Measurements from ENCODE around the gene ERC2.

The ERC2 gene

DNA sequence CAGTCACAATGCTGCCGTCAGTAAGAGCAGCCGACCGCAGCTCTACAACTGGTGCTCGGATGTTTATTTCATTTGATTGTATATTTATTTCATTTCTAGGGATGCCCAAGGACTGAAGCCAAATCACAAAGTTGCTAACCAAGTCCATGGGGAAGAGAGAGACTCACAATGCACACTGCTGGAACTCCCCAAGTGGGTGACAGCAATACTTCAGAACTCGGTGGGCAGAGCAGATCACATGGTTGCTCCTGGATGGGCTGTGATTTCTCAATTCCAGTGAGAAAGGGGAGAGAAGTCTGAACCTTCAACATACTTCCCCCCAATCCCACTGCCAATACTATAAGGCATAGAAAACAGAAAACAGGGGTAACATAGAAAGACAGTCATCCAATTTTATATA is 715.4 kb downstream of the ERC2 start:
- TF ChIP-seq, protein P1, sequence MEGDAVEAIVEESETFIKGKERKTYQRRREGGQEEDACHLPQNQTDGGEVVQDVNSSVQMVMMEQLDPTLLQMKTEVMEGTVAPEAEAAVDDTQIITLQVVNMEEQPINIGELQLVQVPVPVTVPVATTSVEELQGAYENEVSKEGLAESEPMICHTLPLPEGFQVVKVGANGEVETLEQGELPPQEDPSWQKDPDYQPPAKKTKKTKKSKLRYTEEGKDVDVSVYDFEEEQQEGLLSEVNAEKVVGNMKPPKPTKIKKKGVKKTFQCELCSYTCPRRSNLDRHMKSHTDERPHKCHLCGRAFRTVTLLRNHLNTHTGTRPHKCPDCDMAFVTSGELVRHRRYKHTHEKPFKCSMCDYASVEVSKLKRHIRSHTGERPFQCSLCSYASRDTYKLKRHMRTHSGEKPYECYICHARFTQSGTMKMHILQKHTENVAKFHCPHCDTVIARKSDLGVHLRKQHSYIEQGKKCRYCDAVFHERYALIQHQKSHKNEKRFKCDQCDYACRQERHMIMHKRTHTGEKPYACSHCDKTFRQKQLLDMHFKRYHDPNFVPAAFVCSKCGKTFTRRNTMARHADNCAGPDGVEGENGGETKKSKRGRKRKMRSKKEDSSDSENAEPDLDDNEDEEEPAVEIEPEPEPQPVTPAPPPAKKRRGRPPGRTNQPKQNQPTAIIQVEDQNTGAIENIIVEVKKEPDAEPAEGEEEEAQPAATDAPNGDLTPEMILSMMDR (IDR thresholded peaks at IDR 0.05; ENCODE audit: low read depth, low read length): no peak
- H3K4me3 ChIP-seq (ENCODE audit: low read depth, low read length): no peak overlapping the region

DNA sequence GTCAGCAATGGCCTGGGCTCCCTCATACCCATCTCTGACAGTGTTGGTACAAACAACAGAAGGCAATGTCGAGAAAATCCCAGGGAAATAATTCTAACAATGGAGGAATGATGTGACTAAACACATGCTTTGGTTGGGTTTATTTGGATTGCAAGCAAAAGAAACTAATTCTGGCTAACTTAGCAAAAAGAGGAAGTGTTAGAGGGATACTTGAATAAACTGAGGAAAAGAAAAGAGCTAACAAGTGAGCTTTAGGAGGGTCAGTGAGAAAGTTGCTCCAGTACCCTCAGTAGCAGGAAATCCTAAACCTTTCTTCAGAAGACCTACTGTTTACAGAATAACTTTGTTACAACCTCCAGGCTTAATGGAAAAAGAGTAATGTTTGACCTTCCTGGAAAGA is 716.5 kb downstream of the ERC2 start:
- TF ChIP-seq, protein P1 (IDR thresholded peaks at IDR 0.05; ENCODE audit: low read depth, low read length): no peak
- H3K4me3 ChIP-seq (ENCODE audit: low read depth, low read length): no peak overlapping the region

DNA sequence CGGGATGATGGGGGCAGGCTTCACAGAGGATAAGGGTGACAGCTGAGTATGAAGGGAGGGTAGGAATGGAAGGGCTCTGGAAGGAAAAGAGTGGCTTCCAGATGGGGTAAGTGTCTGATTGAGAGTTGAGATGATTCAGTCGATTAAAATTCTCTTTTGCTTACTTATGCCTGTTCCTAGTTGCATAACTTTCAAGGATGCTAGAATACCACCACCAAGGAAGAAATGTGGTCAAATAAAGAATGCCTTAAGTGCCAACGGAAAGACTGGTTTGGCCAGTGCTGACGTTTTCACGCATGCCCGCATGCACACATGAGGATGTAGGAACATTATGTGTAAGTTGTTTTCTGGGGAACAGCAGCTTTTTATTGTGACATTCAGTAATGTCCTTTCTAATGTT is 717.7 kb downstream of the ERC2 start:
- TF ChIP-seq, protein P1 (IDR thresholded peaks at IDR 0.05; ENCODE audit: low read depth, low read length): no peak

DNA sequence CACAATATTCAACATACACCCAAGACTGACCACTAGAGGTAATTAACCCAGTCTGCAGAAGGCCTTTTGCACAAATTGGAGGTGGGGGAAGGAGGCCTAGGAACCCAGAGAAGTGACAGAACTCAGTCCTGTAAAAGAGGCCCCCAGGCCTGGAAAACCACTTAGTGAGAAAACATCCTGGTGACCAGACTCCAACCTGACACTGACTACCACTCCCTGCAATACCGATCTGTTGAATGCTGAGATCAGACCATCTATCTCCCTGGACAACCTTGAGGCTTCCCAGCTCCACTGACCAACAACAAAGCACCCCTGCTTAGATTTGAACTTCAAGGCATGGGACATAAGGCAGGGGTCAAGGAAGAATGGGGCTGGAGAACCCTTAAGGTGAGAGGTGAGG is 719.2 kb downstream of the ERC2 start:
- TF ChIP-seq, protein P1 (IDR thresholded peaks at IDR 0.05; ENCODE audit: low read depth, low read length): no peak
- H3K4me3 ChIP-seq (ENCODE audit: low read depth, low read length): no peak overlapping the region

More for the DNA sequence above, 717.7 kb downstream of the ERC2 start:
- H3K4me3 ChIP-seq (ENCODE audit: low read depth, low read length): no peak overlapping the region

DNA sequence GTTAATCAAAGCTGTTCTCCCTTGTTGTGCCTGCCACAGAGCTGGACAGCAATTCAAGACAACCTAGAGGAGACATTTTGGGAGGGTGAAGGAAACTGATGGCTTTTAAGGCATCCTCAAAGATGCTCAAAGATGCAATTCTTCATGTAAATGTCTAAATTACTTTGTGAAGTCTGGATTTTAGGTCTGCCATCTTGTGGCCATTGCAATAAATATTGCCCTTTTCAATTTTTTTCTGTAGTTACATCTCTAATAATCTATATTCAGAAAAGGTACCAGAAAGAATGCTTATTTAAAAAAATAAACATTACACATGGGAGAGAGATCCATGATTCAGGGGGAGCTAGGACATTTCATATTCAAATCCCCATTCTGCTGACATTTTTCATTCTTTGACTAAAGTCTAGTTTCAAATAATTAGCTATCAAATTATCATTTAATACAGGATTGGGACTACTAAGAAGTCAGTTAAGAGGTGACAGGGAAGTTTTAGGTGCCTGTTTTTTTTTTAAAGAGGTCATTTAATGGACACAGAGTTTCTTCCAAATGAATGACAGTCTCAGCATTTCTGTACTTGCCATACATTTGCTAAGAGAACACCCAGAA is 721.4 kb downstream of the ERC2 start:
- no peak overlapping the region for H3K4me3 ChIP-seq (ENCODE audit: low read depth, low read length)
- TF ChIP-seq, protein P1 (IDR thresholded peaks at IDR 0.05; ENCODE audit: low read depth, low read length): no peak

DNA sequence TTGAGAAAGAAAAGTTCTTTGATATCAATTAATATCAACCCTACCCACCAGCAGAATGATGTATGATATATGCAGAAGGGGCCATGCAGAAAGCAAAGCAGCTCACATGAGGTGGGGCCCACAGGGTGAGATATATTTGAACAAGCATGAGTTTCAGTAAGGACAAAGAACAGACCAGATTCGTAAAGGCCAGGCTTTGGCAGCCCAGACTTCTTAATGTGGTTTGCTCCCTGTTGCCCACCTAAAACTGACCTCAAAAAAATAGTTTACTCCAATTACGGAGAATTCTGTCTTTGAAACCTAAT is 725.5 kb downstream of the ERC2 start:
- TF ChIP-seq, protein P1 (IDR thresholded peaks at IDR 0.05; ENCODE audit: low read depth, low read length): no peak
- no peak overlapping the region for H3K4me3 ChIP-seq (ENCODE audit: low read depth, low read length)

DNA sequence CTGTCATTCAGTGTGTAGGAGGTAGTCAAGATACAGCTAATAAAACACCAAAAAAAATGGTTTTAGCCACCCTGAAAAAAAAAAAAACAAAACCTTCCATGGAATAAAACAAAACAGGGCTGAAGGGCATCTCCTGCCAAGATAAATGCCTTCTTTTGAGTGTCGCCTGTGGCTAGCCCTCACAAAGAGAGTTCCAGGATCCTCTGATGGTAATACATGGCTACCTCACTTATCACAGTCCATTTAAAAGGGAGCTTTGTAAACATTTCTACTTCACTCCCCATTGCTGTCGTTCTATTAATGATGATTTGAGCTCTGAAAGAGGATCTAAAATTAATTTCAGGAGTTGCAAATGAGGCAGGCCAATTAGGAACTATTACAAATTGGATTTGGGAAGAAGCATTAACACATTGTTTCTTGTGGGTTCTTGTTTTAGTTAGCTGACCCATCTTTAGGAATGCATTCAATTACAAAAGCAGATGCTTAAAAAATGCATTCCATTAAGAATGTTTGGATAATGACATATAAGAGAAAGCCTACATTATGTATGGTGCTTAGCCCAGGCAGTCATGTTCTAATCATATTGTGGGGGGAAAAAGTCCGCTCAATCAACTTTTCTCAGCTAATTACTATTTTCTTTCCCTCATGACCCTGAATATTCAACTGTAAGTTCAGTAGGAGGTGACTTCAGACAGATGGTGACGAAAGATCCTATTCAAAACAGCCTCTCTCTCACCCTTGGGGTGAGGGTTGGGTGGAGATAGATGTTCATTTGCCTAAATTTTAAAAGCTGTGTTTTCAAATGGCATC is 726.0 kb downstream of the ERC2 start:
- H3K4me3 ChIP-seq (ENCODE audit: low read depth, low read length): no peak overlapping the region
- TF ChIP-seq, protein P1 (IDR thresholded peaks at IDR 0.05; ENCODE audit: low read depth, low read length): no peak

Measured in WI38 (cell line).